CMK (cell line): ENCODE measurements around the gene ABHD1.
"Not testable (repeated sequence)": the region's sequence is repeated elsewhere in the genome, so short reads cannot be mapped to it uniquely, and the experiment has no call there.

Source experiments
- DNase-seq: peaks from one replicate; pipeline ENCODE4 v3.0.0-alpha.2; 2010; ENCODE audit warnings: low read depth

Gene ABHD1

DNA sequence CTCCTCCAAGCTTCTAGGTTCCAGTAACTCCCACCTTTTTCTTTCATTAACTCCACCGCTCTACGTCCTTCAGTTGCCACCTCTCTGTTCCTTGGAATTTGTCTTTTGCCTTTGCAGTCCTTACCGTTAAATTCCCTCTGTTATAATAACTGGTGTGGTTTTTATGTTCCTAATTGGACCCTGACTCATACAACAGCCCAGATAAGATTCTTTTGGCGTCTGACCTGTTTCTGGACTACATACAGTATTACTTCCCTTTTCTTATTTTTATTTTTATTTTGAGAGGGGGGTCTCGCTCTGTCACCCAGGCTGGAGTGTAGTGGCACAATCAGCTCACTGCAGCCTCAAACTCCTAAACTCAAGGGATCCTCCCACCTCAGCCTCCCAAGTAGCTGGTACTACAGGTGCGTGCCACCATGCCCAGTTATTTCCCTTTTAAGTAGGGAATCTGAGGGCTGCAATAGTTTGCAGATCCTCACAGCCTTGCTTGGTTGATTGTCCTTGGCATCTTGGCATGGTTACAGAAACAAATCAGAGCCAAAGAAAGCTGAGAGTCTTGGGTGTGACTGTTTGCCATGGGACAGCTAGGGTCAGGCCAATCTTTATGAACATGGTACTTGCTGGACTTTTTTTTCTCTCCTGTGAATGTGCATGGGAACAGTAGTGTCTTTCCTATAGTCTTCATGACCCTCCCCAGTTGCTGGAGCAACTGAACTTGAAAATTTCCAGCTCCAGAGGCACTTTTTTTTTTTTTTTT lies 47.1 kb downstream of the ABHD1 start:
- no peak for DNase-seq

- no peak for DNase-seq
These were observed 47.8 kb downstream of the ABHD1 start for GRCh38 chr2:27171351-27171848.

GRCh38 chr2:27174638-27175037 lies 51.0 kb downstream of the ABHD1 start:
- DNase-seq = no peak

GRCh38 chr2:27175330-27175729 lies 51.7 kb downstream of the ABHD1 start:
- DNase-seq = no peak

DNA sequence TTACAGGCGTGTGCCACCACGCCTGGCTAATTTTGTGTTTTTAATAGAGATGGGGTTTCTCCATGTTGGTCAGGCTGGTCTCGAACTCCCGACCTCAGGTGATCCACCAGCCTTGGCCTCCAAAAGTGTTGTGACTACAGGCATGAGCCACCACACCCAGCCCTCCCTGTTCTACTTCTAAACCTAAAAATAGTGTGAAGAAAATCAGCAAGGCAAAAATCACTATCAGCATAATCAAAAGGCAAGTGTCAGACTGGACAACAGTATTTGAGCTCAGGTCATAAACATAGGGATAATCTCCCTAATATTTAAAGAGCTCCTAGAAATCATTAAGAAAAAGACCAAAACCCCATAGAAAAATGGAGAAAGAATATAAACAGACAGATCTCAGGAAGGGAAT lies 52.2 kb downstream of the ABHD1 start:
- DNase-seq = not testable (repeated sequence)

DNA sequence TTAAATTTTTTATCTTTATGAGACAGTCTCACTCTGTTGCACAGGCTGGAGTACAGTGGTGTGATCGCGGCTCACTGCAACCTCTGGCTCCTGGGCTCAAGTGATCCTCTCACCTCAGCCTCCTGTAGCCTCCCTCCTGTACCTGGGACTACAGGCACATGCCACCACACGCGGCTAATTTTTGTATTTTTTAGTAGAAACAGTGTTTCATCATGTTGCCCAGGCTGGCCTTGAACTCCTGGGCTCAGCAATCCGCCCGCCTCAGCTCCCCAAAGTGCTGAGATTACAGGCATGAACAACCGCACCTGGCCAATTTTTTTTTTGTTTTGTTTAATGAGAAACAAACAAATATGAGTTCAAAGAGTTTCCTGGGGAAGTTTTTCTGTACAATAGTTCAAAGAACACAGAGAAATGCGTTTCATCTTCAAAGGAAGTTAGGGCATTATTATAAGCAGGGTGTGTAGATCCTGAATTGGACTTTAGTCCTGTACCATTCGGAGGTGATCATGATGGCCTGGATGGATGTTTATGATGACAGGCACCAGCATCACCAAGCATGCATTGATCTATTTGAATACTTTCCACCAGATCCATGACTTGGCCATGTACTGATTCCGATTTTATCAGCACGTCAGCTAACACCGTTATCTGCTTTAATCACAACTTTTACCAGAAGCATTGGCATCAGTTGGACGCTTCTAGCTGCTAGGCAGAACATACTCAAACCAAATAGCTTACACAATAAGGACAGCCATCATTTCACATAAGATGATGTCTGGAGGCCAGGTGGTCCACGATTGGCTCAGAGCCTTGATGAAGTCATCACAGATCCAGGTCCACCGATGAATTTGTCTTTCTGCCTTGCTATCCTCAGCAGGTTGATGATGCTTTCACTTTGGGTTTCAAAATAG lies 54.1 kb downstream of the ABHD1 start:
- no peak for DNase-seq

- DNase-seq = no peak
These were observed 54.9 kb downstream of the ABHD1 start for GRCh38 chr2:27178469-27178868.

DNA sequence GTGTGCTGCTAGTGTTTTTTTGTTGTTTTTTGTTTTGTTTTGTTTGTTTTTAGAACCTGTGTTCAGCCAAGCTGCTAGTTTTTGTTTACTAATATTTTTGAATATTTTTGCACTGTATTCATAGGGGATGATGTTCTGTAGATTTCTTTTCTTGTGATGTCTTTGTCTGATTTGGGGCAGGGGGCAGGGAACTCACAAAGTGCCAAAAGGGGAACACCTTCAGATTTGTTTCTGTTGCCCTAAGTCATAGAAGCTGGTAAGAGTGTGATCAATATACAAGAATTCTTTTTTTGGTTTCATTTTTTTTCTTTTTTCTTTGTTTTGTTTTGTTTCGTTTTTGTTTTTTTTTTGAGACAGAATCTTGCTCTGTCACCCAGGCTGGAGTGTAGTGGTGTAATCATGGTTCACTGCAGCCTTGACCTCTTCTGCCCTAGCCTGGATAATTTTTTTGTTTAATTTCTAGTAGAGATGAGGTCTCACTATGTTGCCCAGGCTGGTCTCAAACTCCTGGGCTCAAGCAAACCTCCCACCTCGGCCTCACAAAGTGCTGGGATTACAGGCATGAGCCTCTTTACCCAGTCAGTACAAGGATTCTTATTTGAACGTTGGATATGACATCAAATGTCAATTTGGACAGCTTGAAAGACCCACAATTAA lies 55.9 kb downstream of the ABHD1 start:
- DNase-seq = no peak
